Spleen (tissue), 7 donors: ENCODE data around the gene PLCG2.

ENCODE experiments used
- CTCF ChIP-seq, 11 experiments: fragments of 200-600 bp in 7 of 11; fragments of 450-650 bp in 4 of 11; sonication (generic) in 4 of 11; IDR thresholded peaks in 8 of 11; conservative IDR thresholded peaks in 3 of 11; 1 replicate in 7 of 11; 2 replicates in 4 of 11; pipeline versions ENCODE4 v1.4.0 to v1.8.0; 2016 to 2021; ENCODE audit warnings: antibody characterized with exemption in 11 of 11, inconsistent platforms in 4 of 11, mild to moderate bottlenecking in 1 of 11
- POLR2A ChIP-seq, 3 donors: fragments of 450-650 bp; IDR thresholded peaks; one replicate each; pipeline ENCODE4 v1.5.1; 2017; ENCODE audit warnings: antibody characterized with exemption in 3 of 3, mild to moderate bottlenecking in 1 of 3
- POLR2AphosphoS5 ChIP-seq, 3 donors: sonication (generic); formaldehyde crosslinking; IDR thresholded peaks; one replicate each; pipeline ENCODE4 v1.5.1; 2017; ENCODE audit warnings: antibody characterized with exemption in 3 of 3
- donor health status: DM: no; HTN: no; CAD: no; lungs with moderate emphysema.
- donor health status: DM: no; HTN: no; CAD: no.
- donor health status: DM: no; HTN: no; CAD: no.

GRCh38 chr16:81787659-81788058, 8.6 kb downstream of the PLCG2 start:
- TF ChIP-seq CTCF (IDR thresholded peaks at IDR 0.05 in 8 of 11, conservative IDR thresholded peaks at IDR 0.05 in 3 of 11) (no peak), POLR2A (IDR thresholded peaks at IDR 0.05) (no peak), POLR2AphosphoS5 (IDR thresholded peaks at IDR 0.05) (no peak)
